GM06990 (cell line): ENCODE results near the gene XRCC4.

ENCODE experiments used
- DNase-seq: peaks from one replicate; pipeline ENCODE4 v3.0.0-alpha.2; 2011; ENCODE audit not compliant: insufficient read length; ENCODE audit errors: extremely low read depth
- H3K27me3 ChIP-seq: replicated peaks from 2 replicates; pipeline ENCODE4 v1.6.0; 2011; ENCODE audit warnings: low read length; ENCODE audit not compliant: control insufficient read depth, insufficient read depth
- H3K36me3 ChIP-seq: 2 replicates; pipeline ENCODE4 v1.5.1; 2011; ENCODE audit warnings: low read length; ENCODE audit not compliant: control insufficient read depth, insufficient read depth
- H3K4me3 ChIP-seq: replicated peaks from 2 replicates; pipeline ENCODE4 v1.5.1; 2011; ENCODE audit warnings: low read depth, mild to moderate bottlenecking, control low read depth, low read length
- CTCF ChIP-seq: IDR thresholded peaks from 2 replicates; pipeline ENCODE4 v1.5.1; 2011; ENCODE audit warnings: low read length, control low read depth, mild to moderate bottlenecking, inconsistent platforms; ENCODE audit not compliant: insufficient read depth, poor library complexity, severe bottlenecking

XRCC4 gene

DNA sequence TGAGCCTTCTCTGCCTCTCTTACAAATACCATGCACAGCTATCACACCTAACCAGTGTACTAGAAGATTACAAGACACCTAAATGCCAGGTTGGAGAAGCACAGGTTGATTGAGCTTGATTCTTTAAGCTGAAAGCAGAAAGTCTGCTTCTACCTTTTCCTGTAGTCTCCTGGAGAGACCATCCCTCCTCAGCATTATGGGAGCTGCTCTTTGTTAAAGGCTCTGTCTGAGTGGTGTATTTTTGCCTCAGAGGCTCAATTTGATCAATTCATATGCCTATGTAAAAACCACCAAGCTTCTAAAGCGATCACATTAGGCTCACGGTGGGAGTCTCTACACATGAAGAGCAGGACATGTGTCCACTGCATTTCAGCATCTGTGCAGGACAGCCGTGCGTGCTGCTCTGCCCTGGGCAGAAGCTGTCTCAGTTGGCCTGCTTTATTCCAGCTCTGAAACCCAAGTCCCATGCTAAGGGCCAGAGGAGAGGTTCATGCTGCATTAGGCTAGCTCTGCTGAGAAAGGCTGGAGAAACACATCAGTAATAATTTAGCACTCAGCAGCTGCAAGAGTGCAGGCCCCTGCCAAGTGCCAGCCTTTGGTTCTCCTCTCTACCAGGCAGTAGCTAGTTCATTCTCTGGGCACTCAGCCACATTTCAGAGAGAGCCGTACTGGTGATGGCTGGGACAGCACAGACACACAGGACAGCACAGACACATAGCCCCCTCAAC lies 41.8 kb upstream of the XRCC4 start:
- TF ChIP-seq CTCF = no peak
- H3K27me3 ChIP-seq = no peaks in the 10 kb centered on the region
- H3K36me3 ChIP-seq = no peaks in the 10 kb centered on the region
- no peak for DNase-seq
- no peak overlapping the region for H3K4me3 ChIP-seq

- DNase-seq = no peak
- no peaks in the 10 kb centered on the region for H3K27me3 ChIP-seq
- no peak for TF ChIP-seq CTCF
- no peak overlapping the region for H3K4me3 ChIP-seq
- H3K36me3 ChIP-seq = no peaks in the 10 kb centered on the region
Measured at GRCh38 chr5:83036991-83037575, 40.3 kb upstream of the XRCC4 start.

DNA sequence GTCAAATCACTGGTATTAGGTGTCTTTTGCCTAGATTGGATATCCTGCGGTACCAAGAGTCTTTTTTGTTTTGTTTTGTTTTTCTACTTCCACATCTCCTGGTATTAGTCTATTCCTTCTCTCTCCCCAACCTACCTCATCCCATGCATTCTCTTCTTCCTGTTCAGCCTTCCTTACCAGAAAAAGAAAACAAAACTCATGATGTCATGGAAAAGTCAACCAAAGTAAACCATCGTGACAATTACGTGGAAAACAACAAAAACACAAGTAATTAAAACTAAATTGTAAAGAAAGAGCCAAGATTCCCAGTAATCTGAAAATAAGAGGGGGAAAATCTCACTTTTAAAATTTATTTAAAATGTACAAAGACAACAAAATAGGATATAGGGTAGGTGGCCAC lies 38.4 kb upstream of the XRCC4 start:
- Histone ChIP-seq H3K27me3 (no peaks in the 10 kb centered on the region), H3K36me3 (no peaks in the 10 kb centered on the region), H3K4me3 (no peak overlapping the region)
- DNase-seq = no peak
- TF ChIP-seq CTCF = no peak

- Histone ChIP-seq H3K27me3 (no peaks in the 10 kb centered on the region), H3K4me3 (no peak overlapping the region), H3K36me3 (no peaks in the 10 kb centered on the region)
- TF ChIP-seq CTCF = no peak
- DNase-seq = no peak
Measured at GRCh38 chr5:83042507-83042906, 34.8 kb upstream of the XRCC4 start.

GRCh38 chr5:83044926-83045325 lies 32.4 kb upstream of the XRCC4 start:
- Histone ChIP-seq H3K36me3 (no peaks in the 10 kb centered on the region), H3K27me3 (no peaks in the 10 kb centered on the region), H3K4me3 (no peak overlapping the region)
- no peak for DNase-seq
- TF ChIP-seq CTCF = no peak
